WERI-Rb-1 (cell line): ENCODE results near the gene CCDC197.

Experiments used
- DNase-seq: peaks from one replicate; pipeline ENCODE4 v3.0.0-alpha.2; 2020
- H3K27ac ChIP-seq: fragments of 250-450 bp; sonication (Bioruptor Pico); 2 replicates; pipeline ENCODE4 v1.5.1; 2020; ENCODE audit warnings: mild to moderate bottlenecking, moderate library complexity
- H3K27me3 ChIP-seq: fragments of 250-450 bp; sonication (Bioruptor Pico); 2 replicates; pipeline ENCODE4 v1.5.1; 2021; ENCODE audit warnings: mild to moderate bottlenecking, low read depth, moderate library complexity; ENCODE audit not compliant: insufficient read depth, severe bottlenecking
- H3K36me3 ChIP-seq: fragments of 250-450 bp; sonication (Bioruptor Pico); 2 replicates; pipeline ENCODE4 v1.5.1; 2020; ENCODE audit warnings: mild to moderate bottlenecking, moderate library complexity
- H3K4me3 ChIP-seq: 2 replicates; pipeline ENCODE4 v1.5.1; 2011; ENCODE audit warnings: low read depth, mild to moderate bottlenecking, control low read depth, low read length
- H3K9me3 ChIP-seq: fragments of 250-450 bp; sonication (Bioruptor Pico); 2 replicates; pipeline ENCODE4 v1.5.1; 2021; ENCODE audit warnings: mild to moderate bottlenecking, moderate library complexity; ENCODE audit not compliant: severe bottlenecking
- TF ChIP-seq, protein P1 (sequence below): IDR thresholded peaks from 2 replicates; pipeline ENCODE4 v1.5.1; 2011; ENCODE audit warnings: low read depth, mild to moderate bottlenecking, control low read depth, inconsistent platforms, low read length

CCDC197 gene

DNA sequence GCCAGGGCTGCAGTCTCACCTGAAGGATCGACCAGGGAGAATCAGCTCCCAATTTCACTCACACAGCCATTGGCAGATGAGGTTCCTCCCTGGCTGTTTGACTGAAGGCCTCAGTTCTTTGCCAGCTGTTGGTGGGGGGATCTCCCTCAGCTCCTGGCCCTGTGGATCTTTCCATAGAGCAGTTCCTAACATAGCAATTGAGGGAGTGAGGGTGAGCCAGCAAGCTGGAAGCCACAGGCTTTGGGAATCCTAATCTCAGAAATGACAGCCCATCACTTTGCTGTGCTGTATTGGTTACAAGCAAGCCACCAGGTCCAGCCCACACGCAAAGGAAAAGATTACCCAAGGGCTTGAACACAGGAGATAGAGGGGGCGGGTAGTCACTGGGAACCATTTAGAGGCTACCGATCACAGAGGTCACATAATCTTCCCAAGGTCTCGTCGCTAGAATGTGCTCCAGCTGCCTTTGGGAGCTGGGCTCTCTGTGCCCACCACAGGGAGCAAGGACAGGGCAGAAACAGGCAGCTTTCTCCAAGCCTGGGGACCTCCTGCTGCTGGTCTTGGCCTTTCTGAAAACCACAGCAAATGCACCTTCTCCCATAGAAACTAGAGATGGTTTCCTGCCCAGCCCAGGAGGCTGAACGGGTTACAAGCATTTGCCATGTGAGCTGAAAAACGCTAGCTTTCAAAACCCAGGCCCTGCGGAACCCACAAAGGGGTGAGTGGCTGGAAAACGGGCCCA lies 24.5 kb downstream of the CCDC197 start:
- no peak overlapping the region for H3K27ac ChIP-seq
- no peaks in the 10 kb centered on the region for H3K36me3 ChIP-seq
- H3K4me3 ChIP-seq: no peak overlapping the region
- H3K9me3 ChIP-seq: no peaks in the 10 kb centered on the region
- no peak for DNase-seq
- TF ChIP-seq, protein P1, sequence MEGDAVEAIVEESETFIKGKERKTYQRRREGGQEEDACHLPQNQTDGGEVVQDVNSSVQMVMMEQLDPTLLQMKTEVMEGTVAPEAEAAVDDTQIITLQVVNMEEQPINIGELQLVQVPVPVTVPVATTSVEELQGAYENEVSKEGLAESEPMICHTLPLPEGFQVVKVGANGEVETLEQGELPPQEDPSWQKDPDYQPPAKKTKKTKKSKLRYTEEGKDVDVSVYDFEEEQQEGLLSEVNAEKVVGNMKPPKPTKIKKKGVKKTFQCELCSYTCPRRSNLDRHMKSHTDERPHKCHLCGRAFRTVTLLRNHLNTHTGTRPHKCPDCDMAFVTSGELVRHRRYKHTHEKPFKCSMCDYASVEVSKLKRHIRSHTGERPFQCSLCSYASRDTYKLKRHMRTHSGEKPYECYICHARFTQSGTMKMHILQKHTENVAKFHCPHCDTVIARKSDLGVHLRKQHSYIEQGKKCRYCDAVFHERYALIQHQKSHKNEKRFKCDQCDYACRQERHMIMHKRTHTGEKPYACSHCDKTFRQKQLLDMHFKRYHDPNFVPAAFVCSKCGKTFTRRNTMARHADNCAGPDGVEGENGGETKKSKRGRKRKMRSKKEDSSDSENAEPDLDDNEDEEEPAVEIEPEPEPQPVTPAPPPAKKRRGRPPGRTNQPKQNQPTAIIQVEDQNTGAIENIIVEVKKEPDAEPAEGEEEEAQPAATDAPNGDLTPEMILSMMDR: no peak
- H3K27me3 ChIP-seq: no peaks in the 10 kb centered on the region

DNA sequence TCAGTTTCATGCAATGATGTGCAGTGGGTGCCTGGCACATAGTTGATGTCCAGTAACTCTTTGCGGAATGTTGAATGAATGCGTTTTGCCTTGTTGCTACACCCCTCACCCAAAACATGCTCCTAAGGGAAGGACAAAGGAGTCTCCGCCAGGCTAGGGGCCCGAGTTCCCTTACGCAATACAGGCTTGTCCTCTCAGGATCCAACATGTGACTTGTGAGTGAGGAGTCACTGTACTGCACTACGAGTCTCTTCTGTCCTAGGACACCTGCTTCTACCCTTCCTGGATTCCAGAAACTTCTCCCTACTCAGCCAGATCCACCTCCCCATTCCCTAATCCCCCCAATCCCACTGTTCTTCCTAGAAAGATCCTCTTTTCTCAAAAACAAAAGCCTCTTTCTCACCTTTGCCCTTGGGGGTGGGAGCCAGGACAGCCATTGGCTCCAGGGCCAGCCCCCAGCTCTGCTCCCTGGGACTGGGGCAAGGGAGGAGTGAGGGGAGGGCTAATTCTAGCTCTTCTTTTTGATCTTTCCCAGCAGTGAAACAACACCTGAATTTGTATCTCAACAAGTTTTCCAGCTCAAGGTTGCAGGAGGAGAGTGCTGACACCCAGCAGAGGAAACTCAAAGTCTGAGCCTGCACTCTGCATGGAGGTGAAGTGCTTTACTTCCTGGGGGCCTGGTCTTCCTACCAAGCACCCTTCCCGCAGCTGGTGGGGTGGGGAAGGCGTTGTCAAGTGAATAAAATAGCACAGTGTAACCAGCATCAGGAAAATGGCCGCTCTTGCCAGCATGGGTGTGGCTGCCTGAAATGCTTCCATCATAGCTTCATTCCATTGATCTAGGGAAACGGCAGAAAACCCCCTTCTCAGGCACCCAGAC lies 25.7 kb downstream of the CCDC197 start:
- Histone ChIP-seq H3K9me3 (no peaks in the 10 kb centered on the region), H3K27ac (no peak overlapping the region), H3K36me3 (no peaks in the 10 kb centered on the region), H3K4me3 (no peak overlapping the region), H3K27me3 (no peaks in the 10 kb centered on the region)
- DNase-seq: no peak
- TF ChIP-seq, protein P1: no peak

DNA sequence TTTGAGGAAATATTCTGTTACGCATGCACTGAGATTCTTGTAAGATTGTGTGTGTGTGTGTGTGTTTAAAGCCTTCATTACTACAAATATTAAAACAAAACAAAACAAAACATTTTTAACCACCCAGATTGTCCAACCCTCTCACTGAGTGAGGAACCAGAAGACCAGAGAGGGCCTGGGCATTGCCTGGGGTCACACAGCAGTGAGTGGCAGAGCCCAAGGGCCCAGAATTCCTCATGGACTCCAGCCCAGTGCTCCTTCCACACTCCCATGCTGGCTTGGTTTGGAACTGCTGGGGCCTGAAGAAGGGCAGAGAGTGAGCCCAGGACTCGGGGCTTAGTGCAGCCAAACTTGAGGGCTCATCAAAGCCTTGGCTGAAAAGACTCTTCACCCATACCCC lies 27.4 kb downstream of the CCDC197 start:
- DNase-seq: no peak
- TF ChIP-seq, protein P1: no peak
- Histone ChIP-seq H3K36me3 (no peaks in the 10 kb centered on the region), H3K9me3 (no peaks in the 10 kb centered on the region), H3K4me3 (no peak overlapping the region), H3K27me3 (no peaks in the 10 kb centered on the region), H3K27ac (no peak overlapping the region)

DNA sequence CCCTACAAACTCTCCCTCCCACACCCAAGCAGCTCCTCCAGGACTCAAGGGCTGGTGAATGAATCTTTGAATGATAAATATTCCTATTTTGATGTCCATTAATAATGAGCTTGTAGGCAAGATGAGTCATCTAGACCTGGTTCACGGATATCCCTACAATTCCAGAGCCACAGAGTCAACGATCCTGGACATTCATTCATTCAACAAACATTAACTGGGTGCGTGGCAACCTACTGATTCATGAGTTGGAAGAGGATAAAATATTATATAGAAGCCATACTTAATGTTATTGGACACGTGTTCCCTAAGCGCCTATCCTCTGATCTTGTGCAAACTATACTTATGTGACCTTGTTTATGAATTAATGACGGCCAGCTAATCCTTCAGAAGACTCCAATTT lies 28.6 kb downstream of the CCDC197 start:
- H3K36me3 ChIP-seq: no peaks in the 10 kb centered on the region
- no peaks in the 10 kb centered on the region for H3K27me3 ChIP-seq
- no peaks in the 10 kb centered on the region for H3K9me3 ChIP-seq
- H3K27ac ChIP-seq: no peak overlapping the region
- TF ChIP-seq, protein P1: no peak
- no peak overlapping the region for H3K4me3 ChIP-seq
- DNase-seq: no peak

DNA sequence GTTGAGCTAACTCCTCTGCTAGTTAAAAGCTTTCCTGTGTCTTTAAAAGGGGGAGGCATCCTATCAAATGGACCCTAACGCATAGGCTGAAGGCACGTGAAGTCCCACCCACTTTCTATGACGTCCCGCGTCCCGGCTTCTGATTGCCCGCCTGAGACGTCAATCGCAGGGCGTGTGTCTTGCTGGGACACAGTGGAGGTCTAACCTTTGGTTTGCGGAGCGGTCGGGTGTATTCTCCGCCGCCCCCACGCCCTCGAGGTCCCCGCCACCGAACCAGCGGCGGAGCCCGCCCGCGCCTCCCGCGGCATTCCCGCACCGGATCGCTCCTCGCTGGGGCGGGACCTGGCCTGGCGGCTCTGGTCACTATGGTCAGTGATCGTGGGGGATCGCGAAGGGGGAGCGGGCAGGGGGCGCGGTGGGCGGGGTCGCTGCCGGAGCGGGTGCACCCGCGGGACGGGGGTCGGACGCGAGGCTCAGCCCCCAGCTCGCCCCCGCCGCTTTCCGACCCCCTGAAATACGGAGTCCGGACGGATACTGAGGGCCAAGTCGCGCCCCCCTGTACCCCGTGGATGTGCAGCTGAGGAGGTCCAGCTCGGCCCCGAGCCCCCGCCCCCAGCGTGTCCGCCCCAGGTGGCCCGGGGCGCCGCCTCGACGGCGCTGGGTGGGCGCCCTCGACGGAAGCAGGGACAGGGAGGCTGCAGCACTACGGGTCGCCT lies 29.2 kb downstream of the CCDC197 start, which contains the start of gene OTUB2:
OTUB2 (plus strand) TSS at position 168 of the 716 bp plus-strand sequence; CDS start at position 366, 198 bp downstream.
- DNase-seq: peak; percentile 98
- no peaks in the 10 kb centered on the region for H3K27me3 ChIP-seq
- peak within 1 kb of the TSS; percentile 50 for H3K4me3 ChIP-seq
- TF ChIP-seq, protein P1: no peak
- no peaks in the 10 kb centered on the region for H3K9me3 ChIP-seq
- no peaks in the 10 kb centered on the region for H3K36me3 ChIP-seq
- H3K27ac ChIP-seq: no peak within 1 kb of the TSS
